ENCODE results near the gene OR11G2.

DNA sequence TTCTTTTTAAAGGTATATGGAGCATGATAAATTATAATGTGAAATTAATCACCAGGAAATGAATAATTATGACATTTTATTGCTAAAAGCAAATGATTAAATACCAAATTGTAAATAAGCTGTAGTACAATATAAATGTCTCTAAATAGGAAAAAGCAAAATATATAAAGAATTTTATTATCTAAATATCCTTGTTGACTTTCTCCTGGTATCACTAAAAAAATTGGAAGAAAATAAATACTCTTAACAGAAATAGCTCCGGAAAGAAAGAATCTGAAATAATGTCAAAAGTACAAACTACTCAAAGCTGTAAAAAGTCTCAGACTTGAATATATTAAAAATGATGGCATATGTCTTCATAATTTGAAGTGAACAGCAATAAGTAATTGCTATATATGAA is 38.0 kb downstream of the OR11G2 start, which contains the start of gene OR11H7:
- TF ChIP-seq, protein P1, sequence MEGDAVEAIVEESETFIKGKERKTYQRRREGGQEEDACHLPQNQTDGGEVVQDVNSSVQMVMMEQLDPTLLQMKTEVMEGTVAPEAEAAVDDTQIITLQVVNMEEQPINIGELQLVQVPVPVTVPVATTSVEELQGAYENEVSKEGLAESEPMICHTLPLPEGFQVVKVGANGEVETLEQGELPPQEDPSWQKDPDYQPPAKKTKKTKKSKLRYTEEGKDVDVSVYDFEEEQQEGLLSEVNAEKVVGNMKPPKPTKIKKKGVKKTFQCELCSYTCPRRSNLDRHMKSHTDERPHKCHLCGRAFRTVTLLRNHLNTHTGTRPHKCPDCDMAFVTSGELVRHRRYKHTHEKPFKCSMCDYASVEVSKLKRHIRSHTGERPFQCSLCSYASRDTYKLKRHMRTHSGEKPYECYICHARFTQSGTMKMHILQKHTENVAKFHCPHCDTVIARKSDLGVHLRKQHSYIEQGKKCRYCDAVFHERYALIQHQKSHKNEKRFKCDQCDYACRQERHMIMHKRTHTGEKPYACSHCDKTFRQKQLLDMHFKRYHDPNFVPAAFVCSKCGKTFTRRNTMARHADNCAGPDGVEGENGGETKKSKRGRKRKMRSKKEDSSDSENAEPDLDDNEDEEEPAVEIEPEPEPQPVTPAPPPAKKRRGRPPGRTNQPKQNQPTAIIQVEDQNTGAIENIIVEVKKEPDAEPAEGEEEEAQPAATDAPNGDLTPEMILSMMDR (IDR thresholded peaks at IDR 0.05) = no peak
- no peak for TF ChIP-seq POLR2A (IDR thresholded peaks at IDR 0.05)

Measured in upper lobe of left lung (tissue), 4 donors.